Epidermal melanocyte (primary cell): Measurements from ENCODE around the gene DHRSX.
"Not testable (repeated sequence)": the region's sequence is repeated elsewhere in the genome, so short reads cannot be mapped to it uniquely, and the experiment has no call there.

Source experiments
- DNase-seq: peaks from one replicate; pipeline ENCODE4 v3.0.0; 2011; ENCODE audit warnings: low spot score; ENCODE audit not compliant: insufficient read length

DHRSX gene

GRCh38 chrX:2477313-2477712, 23.5 kb downstream of the DHRSX start:
- not testable (repeated sequence) for DNase-seq

GRCh38 chrX:2474963-2475726, 25.6 kb downstream of the DHRSX start:
- DNase-seq: no peak

GRCh38 chrX:2474280-2474962, 26.4 kb downstream of the DHRSX start:
- DNase-seq: no peak

GRCh38 chrX:2473064-2473463, 27.7 kb downstream of the DHRSX start:
- not testable (repeated sequence) for DNase-seq

GRCh38 chrX:2471641-2472040, 29.1 kb downstream of the DHRSX start:
- no peak for DNase-seq

- not testable (repeated sequence) for DNase-seq
Measured at GRCh38 chrX:2471126-2471525, 29.6 kb downstream of the DHRSX start.

GRCh38 chrX:2469852-2470251, 30.9 kb downstream of the DHRSX start:
- not testable (repeated sequence) for DNase-seq

- DNase-seq: no peak
Measured at GRCh38 chrX:2469196-2469685, 31.5 kb downstream of the DHRSX start.

GRCh38 chrX:2468261-2469195, 32.2 kb downstream of the DHRSX start:
- no peak for DNase-seq

GRCh38 chrX:2466876-2467656, 33.7 kb downstream of the DHRSX start:
- no peak for DNase-seq

- no peak for DNase-seq
Measured at GRCh38 chrX:2464677-2465166, 36.1 kb downstream of the DHRSX start.

GRCh38 chrX:2463973-2464676, 36.7 kb downstream of the DHRSX start:
- DNase-seq: no peak

- not testable (repeated sequence) for DNase-seq
Measured at GRCh38 chrX:2463481-2463880, 37.3 kb downstream of the DHRSX start.

GRCh38 chrX:2462780-2463179, 38.0 kb downstream of the DHRSX start:
- DNase-seq: peak; percentile 54

GRCh38 chrX:2462074-2462473, 38.7 kb downstream of the DHRSX start:
- DNase-seq: no peak

- DNase-seq: no peak
Measured at GRCh38 chrX:2461711-2462016, 39.1 kb downstream of the DHRSX start.

GRCh38 chrX:2460821-2461710, 39.7 kb downstream of the DHRSX start:
- not testable (repeated sequence) for DNase-seq

GRCh38 chrX:2460048-2460447, 40.7 kb downstream of the DHRSX start:
- DNase-seq: not testable (repeated sequence)

GRCh38 chrX:2458309-2458708, 42.5 kb downstream of the DHRSX start:
- no peak for DNase-seq
